ENCODE data around the gene KIAA0232. TPM values are rescaled to one million over a fixed set of nuclear protein-coding genes. Genes with fewer than 3 reads are reported as not detected.

The KIAA0232 gene
- polyA plus RNA-seq, 2 donors = 9.3 to 10.5 TPM

DNA sequence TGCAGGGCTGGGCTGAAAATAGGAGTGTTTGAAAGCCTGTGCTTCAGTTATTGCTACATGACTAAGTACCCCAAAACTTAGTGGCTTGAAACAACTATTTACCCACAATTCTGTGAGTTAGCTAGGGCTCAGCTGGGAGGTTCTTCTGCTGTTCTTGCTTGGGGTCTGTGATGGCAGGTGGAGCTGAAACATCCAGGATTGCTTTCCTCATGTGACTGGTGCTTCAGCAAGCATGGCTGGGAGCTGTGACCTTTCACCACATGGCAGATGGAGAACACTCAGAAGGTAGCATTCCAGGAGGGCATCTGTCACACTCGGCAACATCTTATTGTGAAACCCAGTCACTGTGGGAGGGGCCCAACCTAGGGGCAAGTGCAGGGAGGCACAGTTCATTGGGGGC is 70.1 kb downstream of the KIAA0232 start:
- Histone ChIP-seq H3K9me3 (ENCODE audit: control insufficient read depth in 2 of 2, insufficient read depth in 1 of 2, low read depth in 1 of 2, low read length in 1 of 2) (peaks cover 0 to 4% of the 10 kb centered on the region in 2 donors), H3K4me1 (ENCODE audit: control insufficient read depth in 2 of 2, insufficient read depth in 2 of 2, low read length in 1 of 2) (peaks cover 0 to 4% of the 10 kb centered on the region in 2 donors), H3K27me3 (ENCODE audit: control insufficient read depth in 1 of 2, insufficient read depth in 2 of 2, low read length in 2 of 2) (no peaks in the 10 kb centered on the region), H3K27ac (ENCODE audit: low read depth in 2 of 2, low read length in 1 of 2) (no peak overlapping the region), H3K4me3 (ENCODE audit: low read depth in 1 of 2, low read length in 2 of 2) (no peak overlapping the region), H3K36me3 (ENCODE audit: control insufficient read depth in 2 of 2, insufficient read depth in 2 of 2, low read length in 1 of 2) (peaks cover 3 to 4% of the 10 kb centered on the region in 2 donors)
- WGBS, 2 donors = 0 to 93% methylated on average over 1 of the region's 1 CpG

DNA sequence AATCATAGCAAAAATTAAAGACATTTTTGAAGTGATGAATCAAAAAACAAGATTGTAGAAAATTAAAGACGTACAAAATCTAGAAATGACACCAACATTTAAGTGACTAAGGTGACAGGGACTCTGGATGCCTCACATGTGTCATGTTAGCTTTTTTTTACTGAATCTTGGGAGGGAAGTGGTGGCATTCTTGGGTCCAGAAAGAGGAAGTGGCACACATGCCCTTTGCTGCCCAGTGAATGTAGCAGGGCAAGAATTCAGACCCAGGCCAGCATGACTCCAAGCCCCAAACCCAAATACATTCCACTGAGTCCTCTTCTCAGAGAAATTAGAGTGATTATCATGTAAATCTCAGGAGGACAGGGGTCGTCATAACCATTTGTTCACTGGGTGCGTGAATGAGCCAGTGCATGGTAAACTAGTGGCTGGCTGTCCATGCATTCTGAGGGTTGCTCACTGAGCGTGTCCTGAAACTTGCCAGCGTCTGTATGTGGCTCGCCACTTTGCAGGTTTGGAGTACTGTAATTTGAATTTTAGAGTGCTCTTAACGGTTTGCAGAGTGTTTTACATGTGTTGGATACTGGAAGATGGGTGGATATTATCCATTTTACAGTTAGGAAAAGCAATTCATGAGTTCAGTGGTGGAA is 71.7 kb downstream of the KIAA0232 start:
- H3K36me3 ChIP-seq (ENCODE audit: control insufficient read depth in 2 of 2, insufficient read depth in 2 of 2, low read length in 1 of 2) = peaks cover 0 to 5% of the 10 kb centered on the region in 2 donors
- H3K4me3 ChIP-seq (ENCODE audit: low read depth in 1 of 2, low read length in 2 of 2) = no peak overlapping the region
- whole genome bisulfite sequencing, 2 donors = 91 to 93% methylated on average over 7 of the region's 7 CpGs
- H3K4me1 ChIP-seq (ENCODE audit: control insufficient read depth in 2 of 2, insufficient read depth in 2 of 2, low read length in 1 of 2) = peaks cover 0 to 4% of the 10 kb centered on the region in 2 donors
- peaks cover 0 to 4% of the 10 kb centered on the region in 2 donors for H3K9me3 ChIP-seq (ENCODE audit: control insufficient read depth in 2 of 2, insufficient read depth in 1 of 2, low read depth in 1 of 2, low read length in 1 of 2)
- H3K27ac ChIP-seq (ENCODE audit: low read depth in 2 of 2, low read length in 1 of 2) = no peak overlapping the region
- no peaks in the 10 kb centered on the region for H3K27me3 ChIP-seq (ENCODE audit: control insufficient read depth in 1 of 2, insufficient read depth in 2 of 2, low read length in 2 of 2)

DNA sequence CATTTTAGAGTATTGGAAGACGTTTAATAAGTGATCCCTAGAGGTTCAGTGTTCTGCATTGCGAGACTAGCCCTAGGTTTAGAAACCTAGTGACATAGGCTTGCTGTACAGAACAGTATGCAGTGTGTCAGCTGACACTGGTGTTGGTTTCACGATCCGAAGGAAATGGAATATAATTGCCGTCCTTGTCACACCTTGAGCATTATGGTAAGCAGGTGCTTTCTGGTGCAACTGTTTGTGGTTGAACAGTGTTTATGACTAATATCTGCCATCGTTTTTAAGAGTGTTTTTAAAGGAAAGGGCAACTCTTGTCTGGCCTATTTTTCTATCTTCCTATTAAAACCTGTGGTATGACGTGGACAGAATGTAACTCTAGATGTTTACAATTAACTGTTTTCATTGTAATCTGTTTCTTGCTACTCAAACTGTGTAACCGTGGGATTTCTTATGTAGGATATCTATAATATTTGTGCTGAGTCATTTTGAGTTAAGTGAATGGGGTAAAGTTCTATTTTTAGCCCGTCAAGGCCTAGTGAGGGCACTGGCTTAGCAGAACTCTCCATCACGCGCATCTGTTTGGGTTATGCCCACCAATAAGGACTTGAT is 73.3 kb downstream of the KIAA0232 start:
- H3K4me3 ChIP-seq (ENCODE audit: low read depth in 1 of 2, low read length in 2 of 2) = no peak overlapping the region
- peaks cover 0 to 4% of the 10 kb centered on the region in 2 donors for H3K4me1 ChIP-seq (ENCODE audit: control insufficient read depth in 2 of 2, insufficient read depth in 2 of 2, low read length in 1 of 2)
- 62 to 68% methylated on average over 11 of the region's 11 CpGs for WGBS, 2 donors
- H3K9me3 ChIP-seq (ENCODE audit: control insufficient read depth in 2 of 2, insufficient read depth in 1 of 2, low read depth in 1 of 2, low read length in 1 of 2) = peaks cover 0 to 4% of the 10 kb centered on the region in 2 donors
- H3K36me3 ChIP-seq (ENCODE audit: control insufficient read depth in 2 of 2, insufficient read depth in 2 of 2, low read length in 1 of 2) = peaks cover 6 to 10% of the 10 kb centered on the region in 2 donors
- H3K27ac ChIP-seq (ENCODE audit: low read depth in 2 of 2, low read length in 1 of 2) = no peak overlapping the region
- no peaks in the 10 kb centered on the region for H3K27me3 ChIP-seq (ENCODE audit: control insufficient read depth in 1 of 2, insufficient read depth in 2 of 2, low read length in 2 of 2)

DNA sequence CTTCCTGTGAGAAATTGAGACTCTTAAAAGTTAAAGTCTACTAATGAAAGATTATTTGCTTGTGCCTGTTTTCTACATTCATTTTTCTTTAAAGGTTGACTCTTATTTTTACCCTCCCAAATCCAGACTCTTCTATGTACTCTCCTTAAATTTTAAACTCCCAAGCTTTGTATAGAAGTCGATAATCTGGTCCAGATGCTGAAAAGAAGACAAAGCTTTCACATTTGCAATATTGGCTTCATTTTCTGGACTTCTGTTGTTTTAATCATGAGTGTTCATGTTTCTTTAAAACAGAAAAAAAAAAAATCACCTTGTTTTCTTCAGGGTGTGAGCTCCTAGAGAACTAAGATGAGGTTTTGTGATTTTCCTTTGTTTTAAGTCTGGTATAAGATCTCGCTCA is 73.9 kb downstream of the KIAA0232 start:
- Histone ChIP-seq H3K36me3 (ENCODE audit: control insufficient read depth in 2 of 2, insufficient read depth in 2 of 2, low read length in 1 of 2) (peaks cover 9 to 10% of the 10 kb centered on the region in 2 donors), H3K4me3 (ENCODE audit: low read depth in 1 of 2, low read length in 2 of 2) (no peak overlapping the region), H3K4me1 (ENCODE audit: control insufficient read depth in 2 of 2, insufficient read depth in 2 of 2, low read length in 1 of 2) (peaks cover 0 to 4% of the 10 kb centered on the region in 2 donors), H3K27ac (ENCODE audit: low read depth in 2 of 2, low read length in 1 of 2) (no peak overlapping the region), H3K27me3 (ENCODE audit: control insufficient read depth in 1 of 2, insufficient read depth in 2 of 2, low read length in 2 of 2) (no peaks in the 10 kb centered on the region), H3K9me3 (ENCODE audit: control insufficient read depth in 2 of 2, insufficient read depth in 1 of 2, low read depth in 1 of 2, low read length in 1 of 2) (peaks cover 0 to 4% of the 10 kb centered on the region in 2 donors)
- 88 to 91% methylated on average over 2 of the region's 2 CpGs for WGBS, 2 donors

DNA sequence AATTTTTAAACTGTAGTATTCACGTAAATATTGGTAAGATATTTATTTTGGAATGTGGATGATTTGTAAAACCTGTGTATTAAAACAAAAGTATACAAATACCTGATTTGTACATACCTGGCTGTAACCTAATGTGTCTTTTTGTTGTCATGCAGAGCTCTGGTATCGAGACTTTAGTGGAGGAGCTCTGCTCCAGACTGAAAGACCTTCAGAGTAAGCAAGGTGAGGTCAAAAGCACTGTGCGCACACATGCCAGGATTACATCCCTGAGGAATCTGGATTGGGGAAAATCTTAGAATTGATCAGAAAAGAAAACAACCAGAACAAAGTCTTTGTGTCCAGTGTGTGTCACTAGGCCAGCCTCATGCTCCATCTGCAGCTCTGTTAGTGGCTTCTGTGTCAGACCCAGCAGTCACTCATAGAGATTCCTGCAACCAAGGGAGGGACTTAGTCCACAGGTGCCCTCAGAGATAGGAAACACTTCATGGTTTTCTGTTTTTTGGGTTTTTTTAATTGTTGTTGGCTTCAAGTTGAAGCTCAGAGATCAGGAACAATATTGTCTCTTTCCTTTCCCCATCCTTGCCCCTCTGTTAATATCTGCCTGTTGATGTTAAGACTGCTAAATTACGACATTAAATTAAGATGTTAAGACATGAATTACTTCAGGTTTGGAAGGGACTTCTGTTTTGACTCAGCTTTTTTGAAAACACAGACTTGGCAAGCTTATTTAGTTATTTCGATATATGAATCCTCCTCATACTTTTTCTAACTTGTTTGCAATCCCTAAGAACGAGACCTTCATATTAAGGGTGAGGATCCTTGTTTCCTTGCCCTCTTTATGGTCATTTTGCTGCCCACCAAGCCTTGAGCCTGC is 74.7 kb downstream of the KIAA0232 start:
- no peaks in the 10 kb centered on the region for H3K27me3 ChIP-seq (ENCODE audit: control insufficient read depth in 1 of 2, insufficient read depth in 2 of 2, low read length in 2 of 2)
- peaks cover 10 to 13% of the 10 kb centered on the region in 2 donors for H3K36me3 ChIP-seq (ENCODE audit: control insufficient read depth in 2 of 2, insufficient read depth in 2 of 2, low read length in 1 of 2)
- H3K9me3 ChIP-seq (ENCODE audit: control insufficient read depth in 2 of 2, insufficient read depth in 1 of 2, low read depth in 1 of 2, low read length in 1 of 2) = peaks cover 0 to 4% of the 10 kb centered on the region in 2 donors
- H3K4me3 ChIP-seq (ENCODE audit: low read depth in 1 of 2, low read length in 2 of 2) = no peak overlapping the region
- H3K27ac ChIP-seq (ENCODE audit: low read depth in 2 of 2, low read length in 1 of 2) = no peak overlapping the region
- 85 to 89% methylated on average over 6 of the region's 6 CpGs for WGBS, 2 donors
- peaks cover 0 to 4% of the 10 kb centered on the region in 2 donors for H3K4me1 ChIP-seq (ENCODE audit: control insufficient read depth in 2 of 2, insufficient read depth in 2 of 2, low read length in 1 of 2)

DNA sequence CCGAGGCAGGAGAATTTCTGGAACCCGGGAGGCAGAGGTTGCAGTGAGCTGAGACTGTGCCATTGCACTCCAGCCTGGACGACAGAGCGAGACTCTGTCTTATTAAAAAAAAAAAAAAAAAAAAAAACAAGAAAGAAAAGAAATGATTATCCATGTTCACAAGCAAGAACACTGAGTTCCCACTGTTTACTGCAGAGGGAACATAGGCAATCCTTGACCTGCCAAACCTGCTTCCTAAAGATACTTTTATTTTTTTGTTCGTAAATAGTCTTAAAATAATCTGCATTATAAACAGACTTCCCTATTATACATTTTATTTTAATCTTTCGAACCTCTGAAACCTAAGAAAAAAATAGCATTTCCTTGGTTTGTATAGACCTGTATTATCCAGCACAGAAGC is 76.5 kb downstream of the KIAA0232 start:
- no peaks in the 10 kb centered on the region for H3K27me3 ChIP-seq (ENCODE audit: control insufficient read depth in 1 of 2, insufficient read depth in 2 of 2, low read length in 2 of 2)

DNA sequence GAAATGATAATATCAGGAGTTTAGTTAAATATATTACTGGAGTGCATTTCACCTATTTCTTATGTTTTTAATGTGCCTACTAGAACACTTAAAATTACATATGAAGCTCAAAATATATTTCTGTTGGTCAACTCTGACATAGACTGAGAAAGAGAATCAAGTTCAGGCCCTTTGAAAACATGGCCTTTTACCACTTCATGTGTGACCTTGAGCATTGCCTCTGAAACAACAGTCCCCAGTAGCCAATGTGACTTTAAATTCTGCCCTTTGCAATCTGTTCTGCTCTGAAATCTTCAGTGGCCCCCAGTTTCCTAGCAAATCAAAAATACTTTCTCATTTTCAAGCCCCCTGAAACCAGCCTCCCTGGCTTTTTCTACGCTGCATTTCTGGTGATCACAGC is 77.0 kb downstream of the KIAA0232 start:
- no peaks in the 10 kb centered on the region for H3K27me3 ChIP-seq (ENCODE audit: control insufficient read depth in 1 of 2, insufficient read depth in 2 of 2, low read length in 2 of 2)
- 98 to 100% methylated on average over 1 of the region's 1 CpG for WGBS, 2 donors
- H3K27ac ChIP-seq (ENCODE audit: low read depth in 2 of 2, low read length in 1 of 2) = no peak overlapping the region
- H3K4me3 ChIP-seq (ENCODE audit: low read depth in 1 of 2, low read length in 2 of 2) = no peak overlapping the region
- H3K9me3 ChIP-seq (ENCODE audit: control insufficient read depth in 2 of 2, insufficient read depth in 1 of 2, low read depth in 1 of 2, low read length in 1 of 2) = no peaks in the 10 kb centered on the region
- no peaks in the 10 kb centered on the region for H3K4me1 ChIP-seq (ENCODE audit: control insufficient read depth in 2 of 2, insufficient read depth in 2 of 2, low read length in 1 of 2)
- peaks cover 13 to 17% of the 10 kb centered on the region in 2 donors for H3K36me3 ChIP-seq (ENCODE audit: control insufficient read depth in 2 of 2, insufficient read depth in 2 of 2, low read length in 1 of 2)

More for the DNA sequence above, 76.5 kb downstream of the KIAA0232 start:
- Histone ChIP-seq H3K27ac (ENCODE audit: low read depth in 2 of 2, low read length in 1 of 2) (no peak overlapping the region), H3K36me3 (ENCODE audit: control insufficient read depth in 2 of 2, insufficient read depth in 2 of 2, low read length in 1 of 2) (peaks cover 13 to 17% of the 10 kb centered on the region in 2 donors), H3K9me3 (ENCODE audit: control insufficient read depth in 2 of 2, insufficient read depth in 1 of 2, low read depth in 1 of 2, low read length in 1 of 2) (no peaks in the 10 kb centered on the region), H3K4me1 (ENCODE audit: control insufficient read depth in 2 of 2, insufficient read depth in 2 of 2, low read length in 1 of 2) (peaks cover 0 to 4% of the 10 kb centered on the region in 2 donors), H3K4me3 (ENCODE audit: low read depth in 1 of 2, low read length in 2 of 2) (no peak overlapping the region)
- WGBS, 2 donors = 88 to 96% methylated on average over 6 of the region's 6 CpGs

DNA sequence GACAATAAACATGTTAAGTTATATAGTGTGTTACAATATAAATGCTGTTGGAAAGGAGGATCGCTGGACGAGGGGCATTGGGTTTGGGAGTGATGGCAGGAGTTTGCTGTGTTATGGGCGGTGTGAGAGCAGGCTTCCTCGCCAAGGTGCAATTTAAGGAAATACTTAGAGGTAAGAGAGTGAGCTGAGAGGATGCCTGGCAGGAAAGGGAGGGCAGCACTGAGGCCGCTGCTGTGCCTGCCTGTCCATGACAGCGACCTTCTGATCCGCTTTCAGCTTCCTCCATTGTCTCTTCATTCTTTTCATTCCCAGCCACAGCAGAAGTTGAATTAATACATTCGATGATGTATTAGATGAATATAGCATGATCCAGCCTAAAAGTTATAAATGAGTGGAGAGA is 85.9 kb downstream of the KIAA0232 start:
- WGBS, 2 donors = 97% methylated on average over 8 of the region's 8 CpGs
- Histone ChIP-seq H3K36me3 (ENCODE audit: control insufficient read depth in 2 of 2, insufficient read depth in 2 of 2, low read length in 1 of 2) (peaks cover 11 to 22% of the 10 kb centered on the region in 2 donors), H3K4me1 (ENCODE audit: control insufficient read depth in 2 of 2, insufficient read depth in 2 of 2, low read length in 1 of 2) (peaks cover 0 to 3% of the 10 kb centered on the region in 2 donors)

DNA sequence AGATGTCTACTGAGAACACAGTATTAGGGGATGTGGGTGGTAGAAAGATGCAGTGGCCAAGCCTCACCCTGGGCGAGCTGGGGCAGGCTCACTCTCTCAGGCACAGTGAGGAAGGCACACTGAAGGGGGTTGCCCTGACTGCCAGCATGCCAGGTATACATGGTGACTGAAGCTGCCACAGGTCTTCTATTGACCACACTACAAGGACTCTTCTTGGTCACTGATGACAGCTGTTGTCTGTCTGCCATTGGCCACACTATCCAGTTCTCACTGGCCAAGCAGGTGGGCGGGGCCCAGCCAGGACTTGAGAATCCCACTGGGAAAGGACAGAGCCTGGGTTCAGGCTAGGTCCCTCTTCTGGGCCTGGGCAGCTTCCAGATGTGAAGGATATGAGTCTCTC is 87.4 kb downstream of the KIAA0232 start:
- Histone ChIP-seq H3K27ac (ENCODE audit: low read depth in 2 of 2, low read length in 1 of 2) (no peak overlapping the region), H3K27me3 (ENCODE audit: control insufficient read depth in 1 of 2, insufficient read depth in 2 of 2, low read length in 2 of 2) (no peaks in the 10 kb centered on the region), H3K9me3 (ENCODE audit: control insufficient read depth in 2 of 2, insufficient read depth in 1 of 2, low read depth in 1 of 2, low read length in 1 of 2) (peaks cover 0 to 2% of the 10 kb centered on the region in 2 donors), H3K4me1 (ENCODE audit: control insufficient read depth in 2 of 2, insufficient read depth in 2 of 2, low read length in 1 of 2) (peaks cover under 1 to 5% of the 10 kb centered on the region in 2 donors), H3K36me3 (ENCODE audit: control insufficient read depth in 2 of 2, insufficient read depth in 2 of 2, low read length in 1 of 2) (peaks cover 11 to 35% of the 10 kb centered on the region in 2 donors), H3K4me3 (ENCODE audit: low read depth in 1 of 2, low read length in 2 of 2) (no peak overlapping the region)
- 79 to 87% methylated on average over 2 of the region's 2 CpGs for WGBS, 2 donors

More for the DNA sequence above, 85.9 kb downstream of the KIAA0232 start:
- no peaks in the 10 kb centered on the region for H3K27me3 ChIP-seq (ENCODE audit: control insufficient read depth in 1 of 2, insufficient read depth in 2 of 2, low read length in 2 of 2)
- no peak overlapping the region for H3K4me3 ChIP-seq (ENCODE audit: low read depth in 1 of 2, low read length in 2 of 2)
- H3K9me3 ChIP-seq (ENCODE audit: control insufficient read depth in 2 of 2, insufficient read depth in 1 of 2, low read depth in 1 of 2, low read length in 1 of 2) = no peaks in the 10 kb centered on the region
- no peak overlapping the region for H3K27ac ChIP-seq (ENCODE audit: low read depth in 2 of 2, low read length in 1 of 2)

Measured in esophagus (tissue), 2 donors.